ENCODE measurements around the gene NLRP1.

NLRP1 gene

DNA sequence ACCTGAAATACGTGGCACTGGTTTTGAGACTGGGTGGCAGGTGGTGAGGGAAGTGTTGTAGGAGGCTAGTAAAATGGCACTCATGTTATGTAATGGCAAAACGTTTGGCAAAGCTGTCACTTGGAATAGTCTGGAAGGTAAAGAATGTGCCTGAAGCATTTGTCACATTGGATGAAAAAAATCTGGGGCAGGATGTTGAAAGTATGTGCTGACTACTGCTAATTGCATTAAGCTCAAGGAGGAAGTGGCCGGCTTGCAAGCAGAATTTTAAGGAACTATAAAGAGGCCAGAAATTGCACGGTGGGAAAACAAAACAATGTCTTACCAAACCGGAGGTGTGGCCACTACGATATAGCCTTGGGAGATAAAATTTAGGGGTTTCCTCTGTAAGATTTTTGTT lies 26.6 kb upstream of the NLRP1 start:
- Histone ChIP-seq H3K4me1 (ENCODE audit: control insufficient read depth, low read depth, low read length) (no peaks in the 10 kb centered on the region), H3K9ac (ENCODE audit: low read length) (no peak overlapping the region), H3K27me3 (ENCODE audit: control insufficient read depth, insufficient read depth, low read length) (no peaks in the 10 kb centered on the region), H3K27ac (ENCODE audit: low read length) (no peak overlapping the region), H3K36me3 (ENCODE audit: control insufficient read depth, low read depth, low read length) (no peaks in the 10 kb centered on the region), H3K9me3 (ENCODE audit: control insufficient read depth, low read depth, low read length) (no peaks in the 10 kb centered on the region), H3K4me3 (ENCODE audit: low read length) (no peak overlapping the region)

DNA sequence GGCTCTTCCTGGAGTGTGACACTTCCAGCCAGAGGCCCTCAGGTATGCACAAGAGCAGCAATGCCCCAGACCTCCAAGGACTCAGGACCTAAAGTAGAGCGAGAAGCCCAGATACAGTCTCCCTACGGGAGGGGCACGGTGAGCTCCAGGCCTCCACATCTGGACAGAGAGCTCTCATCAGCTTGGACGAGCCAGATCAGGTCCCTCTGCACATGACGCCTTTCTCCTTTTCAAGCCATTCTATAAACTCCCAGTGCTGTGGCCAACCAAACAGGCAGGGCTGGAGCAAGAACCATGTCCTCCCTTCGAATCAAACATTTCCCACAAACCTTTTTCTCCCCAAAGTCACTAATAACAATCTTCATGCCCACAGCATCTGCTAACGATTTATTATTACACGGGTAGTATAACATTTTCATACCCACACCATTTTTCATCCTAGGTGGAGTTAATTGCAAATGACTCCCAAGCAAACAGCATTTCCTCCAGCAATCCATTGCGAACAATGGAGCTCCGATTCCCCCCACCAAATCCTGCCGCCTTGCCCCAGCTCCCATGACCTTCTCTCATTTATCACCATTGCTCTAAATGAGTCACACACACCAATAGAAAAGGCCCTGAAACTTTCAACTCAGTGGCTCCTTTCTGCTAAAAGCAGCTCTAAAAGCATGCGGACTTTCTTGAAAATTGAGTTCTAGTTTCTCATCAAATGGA lies 24.2 kb upstream of the NLRP1 start:
- no peaks in the 10 kb centered on the region for H3K36me3 ChIP-seq (ENCODE audit: control insufficient read depth, low read depth, low read length)

DNA sequence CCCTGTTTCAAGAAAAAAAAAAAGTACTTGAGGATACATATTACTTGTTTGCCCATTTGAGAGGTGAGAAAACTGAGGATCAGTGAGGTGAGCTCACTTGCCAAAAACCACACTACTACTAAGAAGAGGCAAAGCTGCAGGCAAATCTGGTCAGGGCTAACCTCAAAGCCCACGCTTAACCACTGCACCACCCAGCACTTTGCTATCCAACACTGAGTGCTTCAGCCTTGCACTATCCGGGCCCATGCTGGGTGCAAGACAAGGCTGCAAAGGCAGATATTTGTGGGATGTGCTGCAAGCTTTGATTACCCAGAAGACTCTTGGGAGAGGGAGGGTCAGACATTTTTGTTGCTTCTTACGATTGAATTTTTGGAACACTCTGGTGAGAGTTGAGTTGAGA lies 23.6 kb upstream of the NLRP1 start:
- H3K27me3 ChIP-seq (ENCODE audit: control insufficient read depth, insufficient read depth, low read length): no peaks in the 10 kb centered on the region
- no peak overlapping the region for H3K9ac ChIP-seq (ENCODE audit: low read length)
- H3K9me3 ChIP-seq (ENCODE audit: control insufficient read depth, low read depth, low read length): no peaks in the 10 kb centered on the region
- H3K4me1 ChIP-seq (ENCODE audit: control insufficient read depth, low read depth, low read length): no peaks in the 10 kb centered on the region
- H3K36me3 ChIP-seq (ENCODE audit: control insufficient read depth, low read depth, low read length): no peaks in the 10 kb centered on the region
- H3K4me3 ChIP-seq (ENCODE audit: low read length): no peak overlapping the region
- no peak overlapping the region for H3K27ac ChIP-seq (ENCODE audit: low read length)

More for the DNA sequence above, 24.2 kb upstream of the NLRP1 start:
- Histone ChIP-seq H3K4me3 (ENCODE audit: low read length) (no peak overlapping the region), H3K4me1 (ENCODE audit: control insufficient read depth, low read depth, low read length) (no peaks in the 10 kb centered on the region), H3K27me3 (ENCODE audit: control insufficient read depth, insufficient read depth, low read length) (no peaks in the 10 kb centered on the region), H3K9me3 (ENCODE audit: control insufficient read depth, low read depth, low read length) (no peaks in the 10 kb centered on the region), H3K9ac (ENCODE audit: low read length) (no peak overlapping the region), H3K27ac (ENCODE audit: low read length) (no peak overlapping the region)

DNA sequence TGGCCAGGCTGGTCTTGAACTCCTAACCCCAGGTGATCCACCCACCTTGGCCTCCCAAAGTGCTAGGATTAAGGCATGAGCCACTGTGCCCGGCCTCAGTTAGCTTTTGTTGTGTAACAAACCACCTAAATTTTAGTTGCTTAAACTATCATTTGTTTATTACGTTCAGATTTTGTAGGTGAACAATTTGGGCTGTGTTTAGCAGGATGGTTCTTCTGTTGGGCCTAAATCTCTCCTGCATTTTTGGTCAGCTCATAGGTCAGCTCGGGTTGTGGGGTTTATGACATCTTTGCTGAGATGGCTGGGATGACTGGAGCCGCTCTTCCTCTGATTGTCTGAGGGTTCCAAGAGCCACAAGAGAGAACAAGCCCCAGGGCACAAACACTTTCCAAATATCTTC lies 21.1 kb upstream of the NLRP1 start:
- no peaks in the 10 kb centered on the region for H3K27me3 ChIP-seq (ENCODE audit: control insufficient read depth, insufficient read depth, low read length)
- no peak overlapping the region for H3K9ac ChIP-seq (ENCODE audit: low read length)
- no peak overlapping the region for H3K4me3 ChIP-seq (ENCODE audit: low read length)
- no peaks in the 10 kb centered on the region for H3K4me1 ChIP-seq (ENCODE audit: control insufficient read depth, low read depth, low read length)
- no peaks in the 10 kb centered on the region for H3K36me3 ChIP-seq (ENCODE audit: control insufficient read depth, low read depth, low read length)
- no peak overlapping the region for H3K27ac ChIP-seq (ENCODE audit: low read length)
- no peaks in the 10 kb centered on the region for H3K9me3 ChIP-seq (ENCODE audit: control insufficient read depth, low read depth, low read length)

DNA sequence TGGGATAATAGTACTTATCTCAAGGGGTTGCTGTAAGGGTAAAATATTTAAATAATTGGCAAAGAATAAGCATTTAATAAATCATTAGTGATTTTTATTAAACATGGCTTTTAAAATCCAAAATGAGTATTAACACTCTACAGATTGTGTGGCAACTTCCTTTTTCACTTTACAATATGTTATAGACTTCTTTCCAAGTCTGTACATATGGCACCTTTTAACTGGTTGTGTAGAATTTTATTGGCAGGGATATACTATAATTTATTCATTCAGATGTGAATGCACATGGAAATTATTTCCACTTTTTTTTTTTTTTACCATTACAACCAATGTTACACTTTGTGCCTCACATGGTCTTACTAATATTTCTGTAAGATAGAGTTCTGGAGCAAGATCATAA lies 15.7 kb upstream of the NLRP1 start:
- Histone ChIP-seq H3K4me3 (ENCODE audit: low read length) (no peak overlapping the region), H3K36me3 (ENCODE audit: control insufficient read depth, low read depth, low read length) (no peaks in the 10 kb centered on the region), H3K27me3 (ENCODE audit: control insufficient read depth, insufficient read depth, low read length) (no peaks in the 10 kb centered on the region)

GRCh38 chr17:5598457-5598856 lies 14.1 kb upstream of the NLRP1 start:
- Histone ChIP-seq H3K9me3 (ENCODE audit: control insufficient read depth, low read depth, low read length) (no peaks in the 10 kb centered on the region), H3K4me1 (ENCODE audit: control insufficient read depth, low read depth, low read length) (no peaks in the 10 kb centered on the region), H3K4me3 (ENCODE audit: low read length) (no peak overlapping the region), H3K27ac (ENCODE audit: low read length) (no peak overlapping the region), H3K36me3 (ENCODE audit: control insufficient read depth, low read depth, low read length) (no peaks in the 10 kb centered on the region), H3K9ac (ENCODE audit: low read length) (no peak overlapping the region), H3K27me3 (ENCODE audit: control insufficient read depth, insufficient read depth, low read length) (no peaks in the 10 kb centered on the region)

More for the DNA sequence above, 15.7 kb upstream of the NLRP1 start:
- H3K9me3 ChIP-seq (ENCODE audit: control insufficient read depth, low read depth, low read length): no peaks in the 10 kb centered on the region
- H3K4me1 ChIP-seq (ENCODE audit: control insufficient read depth, low read depth, low read length): no peaks in the 10 kb centered on the region
- H3K9ac ChIP-seq (ENCODE audit: low read length): no peak overlapping the region
- H3K27ac ChIP-seq (ENCODE audit: low read length): no peak overlapping the region

GRCh38 chr17:5596421-5596820 lies 12.1 kb upstream of the NLRP1 start:
- Histone ChIP-seq H3K4me3 (ENCODE audit: low read length) (no peak overlapping the region), H3K27ac (ENCODE audit: low read length) (no peak overlapping the region), H3K36me3 (ENCODE audit: control insufficient read depth, low read depth, low read length) (no peaks in the 10 kb centered on the region), H3K27me3 (ENCODE audit: control insufficient read depth, insufficient read depth, low read length) (no peaks in the 10 kb centered on the region), H3K4me1 (ENCODE audit: control insufficient read depth, low read depth, low read length) (no peaks in the 10 kb centered on the region), H3K9ac (ENCODE audit: low read length) (no peak overlapping the region), H3K9me3 (ENCODE audit: control insufficient read depth, low read depth, low read length) (no peaks in the 10 kb centered on the region)

DNA sequence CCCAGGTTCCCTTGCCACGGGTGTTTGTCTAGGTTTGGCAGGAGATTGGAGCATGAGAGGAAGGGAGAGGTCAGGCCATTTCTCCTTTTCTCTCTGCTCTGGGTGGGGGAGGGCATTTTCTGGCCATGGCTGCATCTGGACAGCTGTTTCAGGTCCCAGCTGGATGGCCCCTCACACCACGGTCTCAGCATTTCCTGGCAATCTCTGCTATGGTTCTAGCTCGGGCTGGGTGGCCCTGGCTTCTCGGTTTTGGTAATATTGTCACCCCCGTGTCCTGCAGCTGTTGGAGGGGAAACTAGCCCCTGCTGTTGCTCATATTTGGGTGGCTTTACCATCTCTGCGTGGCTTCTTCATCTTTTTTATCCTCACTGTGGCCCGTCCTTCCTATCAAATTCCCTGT lies 11.5 kb upstream of the NLRP1 start:
- H3K9ac ChIP-seq (ENCODE audit: low read length): no peak overlapping the region
- no peaks in the 10 kb centered on the region for H3K36me3 ChIP-seq (ENCODE audit: control insufficient read depth, low read depth, low read length)
- H3K4me1 ChIP-seq (ENCODE audit: control insufficient read depth, low read depth, low read length): no peaks in the 10 kb centered on the region
- no peaks in the 10 kb centered on the region for H3K9me3 ChIP-seq (ENCODE audit: control insufficient read depth, low read depth, low read length)
- no peaks in the 10 kb centered on the region for H3K27me3 ChIP-seq (ENCODE audit: control insufficient read depth, insufficient read depth, low read length)
- H3K4me3 ChIP-seq (ENCODE audit: low read length): no peak overlapping the region
- H3K27ac ChIP-seq (ENCODE audit: low read length): no peak overlapping the region

- H3K9me3 ChIP-seq (ENCODE audit: control insufficient read depth, low read depth, low read length): no peaks in the 10 kb centered on the region
- no peaks in the 10 kb centered on the region for H3K4me1 ChIP-seq (ENCODE audit: control insufficient read depth, low read depth, low read length)
- H3K27ac ChIP-seq (ENCODE audit: low read length): no peak overlapping the region
- no peaks in the 10 kb centered on the region for H3K27me3 ChIP-seq (ENCODE audit: control insufficient read depth, insufficient read depth, low read length)
- H3K9ac ChIP-seq (ENCODE audit: low read length): no peak overlapping the region
- no peak overlapping the region for H3K4me3 ChIP-seq (ENCODE audit: low read length)
- H3K36me3 ChIP-seq (ENCODE audit: control insufficient read depth, low read depth, low read length): no peaks in the 10 kb centered on the region
Measured at GRCh38 chr17:5592382-5592781, 8.1 kb upstream of the NLRP1 start.

- Histone ChIP-seq H3K27me3 (ENCODE audit: control insufficient read depth, insufficient read depth, low read length) (no peaks in the 10 kb centered on the region), H3K9me3 (ENCODE audit: control insufficient read depth, low read depth, low read length) (no peaks in the 10 kb centered on the region), H3K27ac (ENCODE audit: low read length) (no peak overlapping the region), H3K36me3 (ENCODE audit: control insufficient read depth, low read depth, low read length) (no peaks in the 10 kb centered on the region), H3K4me3 (ENCODE audit: low read length) (no peak overlapping the region), H3K9ac (ENCODE audit: low read length) (no peak overlapping the region), H3K4me1 (ENCODE audit: control insufficient read depth, low read depth, low read length) (no peaks in the 10 kb centered on the region)
Measured at GRCh38 chr17:5591966-5592365, 7.7 kb upstream of the NLRP1 start.

DNA sequence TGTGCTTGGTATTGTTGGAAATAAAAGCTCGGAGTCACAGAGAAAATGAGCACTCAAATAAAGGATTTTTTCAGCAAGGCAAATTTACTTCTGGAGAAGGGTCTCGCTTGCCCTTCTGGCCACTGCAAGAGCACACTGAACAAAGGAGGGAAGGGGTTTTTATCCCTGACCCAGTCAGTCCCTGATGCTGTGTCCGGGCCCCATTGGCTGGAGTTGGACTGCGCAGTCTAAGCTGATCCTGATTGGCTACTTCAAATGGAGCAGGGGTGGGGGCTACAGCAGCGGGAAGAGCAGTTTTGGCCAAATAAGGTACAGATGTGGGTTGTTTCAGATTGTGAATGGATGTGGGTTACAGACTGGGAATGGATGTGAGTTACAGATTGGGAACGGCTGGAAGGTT lies 4.3 kb upstream of the NLRP1 start:
- Histone ChIP-seq H3K27ac (ENCODE audit: low read length) (no peak overlapping the region), H3K36me3 (ENCODE audit: control insufficient read depth, low read depth, low read length) (no peaks in the 10 kb centered on the region), H3K9ac (ENCODE audit: low read length) (no peak overlapping the region), H3K27me3 (ENCODE audit: control insufficient read depth, insufficient read depth, low read length) (no peaks in the 10 kb centered on the region), H3K9me3 (ENCODE audit: control insufficient read depth, low read depth, low read length) (no peaks in the 10 kb centered on the region), H3K4me3 (ENCODE audit: low read length) (no peak overlapping the region), H3K4me1 (ENCODE audit: control insufficient read depth, low read depth, low read length) (no peaks in the 10 kb centered on the region)

- no peaks in the 10 kb centered on the region for H3K27me3 ChIP-seq (ENCODE audit: control insufficient read depth, insufficient read depth, low read length)
- H3K4me1 ChIP-seq (ENCODE audit: control insufficient read depth, low read depth, low read length): no peaks in the 10 kb centered on the region
- no peaks in the 10 kb centered on the region for H3K36me3 ChIP-seq (ENCODE audit: control insufficient read depth, low read depth, low read length)
Measured at GRCh38 chr17:5587438-5588032, 3.2 kb upstream of the NLRP1 start.

More at GRCh38 chr17:5587438-5588032, 3.2 kb upstream of the NLRP1 start:
- H3K9ac ChIP-seq (ENCODE audit: low read length): no peak overlapping the region
- H3K9me3 ChIP-seq (ENCODE audit: control insufficient read depth, low read depth, low read length): no peaks in the 10 kb centered on the region
- no peak overlapping the region for H3K27ac ChIP-seq (ENCODE audit: low read length)
- H3K4me3 ChIP-seq (ENCODE audit: low read length): no peak overlapping the region

Data from iPS-18a (cell line).